HK-2 (cell line): ENCODE measurements around the gene ZCCHC12.
"Not testable (repeated sequence)": the region's sequence is repeated elsewhere in the genome, so short reads cannot be mapped to it uniquely, and the experiment has no call there.

Experiments used
- DNase-seq: peaks from one replicate; pipeline ENCODE4 v3.0.0-alpha.2; 2018; ENCODE audit not compliant: unreplicated experiment

Gene ZCCHC12

GRCh38 chrX:118823263-118824172 is at the start of gene ZCCHC12:
TSS of gene ZCCHC12 (plus strand) at chrX:118823824. CDS start at chrX:118825245, 1,421 bp downstream.
- DNase-seq, result peak; percentile 49

DNA sequence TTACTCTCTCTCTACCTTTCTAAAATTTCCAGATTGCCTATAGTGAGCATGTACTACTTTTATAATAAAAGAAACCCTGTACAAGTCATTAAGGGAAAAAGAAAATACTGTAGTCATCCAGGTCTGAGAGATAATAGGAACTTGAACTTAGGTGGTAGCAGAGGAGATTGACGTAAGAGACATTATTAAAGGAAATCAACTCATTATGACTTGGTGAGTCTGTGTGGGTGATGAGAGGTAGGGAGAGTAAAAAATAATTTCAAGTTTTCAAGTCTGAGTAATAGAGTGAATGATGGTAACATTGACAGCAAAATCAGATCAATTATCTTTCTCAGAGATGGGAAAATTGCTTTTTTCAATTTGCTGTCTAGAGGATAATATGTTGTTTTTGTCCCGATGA is 44.0 kb upstream of the ZCCHC12 start:
- no peak for DNase-seq

DNA sequence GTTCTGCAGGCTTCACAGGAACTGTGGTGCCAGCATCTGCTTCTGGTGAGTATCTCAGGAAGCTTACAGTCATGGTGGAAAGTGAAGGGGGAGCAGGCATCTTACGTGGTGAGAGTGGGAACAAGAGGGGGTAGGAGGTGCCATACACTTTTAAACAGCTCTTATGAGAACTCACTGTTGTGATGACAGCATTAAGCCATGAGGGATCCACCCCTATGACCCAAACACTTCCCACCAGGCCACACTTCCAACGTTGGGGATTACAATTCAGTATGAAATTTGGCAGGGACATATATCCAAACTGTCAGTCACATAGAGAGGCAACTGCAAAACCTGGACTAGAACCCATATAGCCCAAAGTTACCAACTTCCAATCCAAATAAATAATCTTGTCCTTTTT is 43.1 kb upstream of the ZCCHC12 start:
- no peak for DNase-seq

GRCh38 chrX:118780911-118781310 is 42.7 kb upstream of the ZCCHC12 start:
- no peak for DNase-seq

DNA sequence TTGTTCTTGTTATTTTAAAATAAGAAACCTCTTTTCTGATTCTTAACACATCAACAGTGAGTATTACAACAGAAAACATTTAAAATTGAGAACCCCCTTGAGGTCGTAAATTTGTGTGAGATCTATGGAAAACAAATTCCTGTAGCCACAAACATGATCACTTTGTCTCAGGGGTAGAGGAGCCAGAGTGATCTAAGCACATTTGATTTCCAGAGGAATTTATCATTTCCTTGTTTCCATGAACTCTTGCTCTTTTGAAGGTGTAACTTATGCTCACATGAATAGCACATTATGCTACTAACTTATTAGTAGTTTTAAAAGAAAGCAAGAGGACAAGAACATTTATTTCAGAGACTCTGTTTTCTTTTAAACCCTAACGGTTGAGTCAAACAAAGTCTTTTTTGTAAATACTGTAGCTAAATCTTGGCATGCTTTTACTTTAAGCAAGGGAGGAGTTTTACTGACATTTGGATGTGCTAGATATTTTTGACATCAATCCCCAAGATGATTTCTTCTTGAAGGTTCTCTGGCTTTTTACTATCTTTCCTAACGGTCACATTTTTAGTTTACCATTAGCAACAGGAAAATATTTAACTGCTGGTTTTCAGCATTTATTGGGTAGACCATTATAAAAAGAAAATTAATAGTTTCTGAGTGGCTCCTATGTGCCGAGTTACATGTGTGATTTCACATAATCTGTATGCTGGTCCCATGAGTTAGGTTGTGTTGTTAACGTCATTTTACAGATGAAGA is 27.9 kb upstream of the ZCCHC12 start:
- DNase-seq, result no peak

- DNase-seq, result no peak
Measured at GRCh38 chrX:118802857-118803256, 20.8 kb upstream of the ZCCHC12 start.

- DNase-seq, result peak; percentile 24
Measured at GRCh38 chrX:118807151-118808017, 16.2 kb upstream of the ZCCHC12 start.

GRCh38 chrX:118817257-118817656 is 6.4 kb upstream of the ZCCHC12 start:
- not testable (repeated sequence) for DNase-seq

- peak; percentile 3 for DNase-seq
Measured at GRCh38 chrX:118824173-118824730, 628 bp downstream of the ZCCHC12 start.

DNA sequence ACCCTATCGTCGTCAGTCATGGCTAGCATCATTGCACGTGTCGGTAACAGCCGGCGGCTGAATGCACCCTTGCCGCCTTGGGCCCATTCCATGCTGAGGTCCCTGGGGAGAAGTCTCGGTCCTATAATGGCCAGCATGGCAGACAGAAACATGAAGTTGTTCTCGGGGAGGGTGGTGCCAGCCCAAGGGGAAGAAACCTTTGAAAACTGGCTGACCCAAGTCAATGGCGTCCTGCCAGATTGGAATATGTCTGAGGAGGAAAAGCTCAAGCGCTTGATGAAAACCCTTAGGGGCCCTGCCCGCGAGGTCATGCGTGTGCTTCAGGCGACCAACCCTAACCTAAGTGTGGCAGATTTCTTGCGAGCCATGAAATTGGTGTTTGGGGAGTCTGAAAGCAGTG is 1.6 kb downstream of the ZCCHC12 start:
- no peak for DNase-seq

GRCh38 chrX:118839334-118839958 is 15.8 kb downstream of the ZCCHC12 start:
- DNase-seq, result peak; percentile 81

DNA sequence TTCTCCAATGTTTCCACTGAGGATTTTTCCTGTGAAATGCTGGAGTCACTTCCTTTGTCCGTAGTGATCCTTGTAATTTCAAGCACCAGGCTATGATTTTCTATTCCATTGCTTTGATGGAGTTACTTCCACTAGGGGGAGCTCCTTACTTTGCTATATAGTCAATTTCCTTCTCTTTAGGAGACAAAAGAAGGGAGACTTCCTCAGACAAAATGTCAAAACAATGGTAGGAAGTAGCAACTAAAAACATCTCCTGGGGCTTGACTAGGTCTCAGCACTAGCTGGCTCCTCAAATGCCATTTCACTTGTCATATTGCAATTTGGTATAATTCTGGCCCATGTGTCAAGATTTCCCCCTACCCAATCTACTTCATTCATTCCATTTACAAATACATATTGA is 24.1 kb downstream of the ZCCHC12 start:
- DNase-seq, result no peak

GRCh38 chrX:118853596-118853995 is 30.0 kb downstream of the ZCCHC12 start:
- no peak for DNase-seq

GRCh38 chrX:118855681-118856310 is 32.2 kb downstream of the ZCCHC12 start:
- no peak for DNase-seq

DNA sequence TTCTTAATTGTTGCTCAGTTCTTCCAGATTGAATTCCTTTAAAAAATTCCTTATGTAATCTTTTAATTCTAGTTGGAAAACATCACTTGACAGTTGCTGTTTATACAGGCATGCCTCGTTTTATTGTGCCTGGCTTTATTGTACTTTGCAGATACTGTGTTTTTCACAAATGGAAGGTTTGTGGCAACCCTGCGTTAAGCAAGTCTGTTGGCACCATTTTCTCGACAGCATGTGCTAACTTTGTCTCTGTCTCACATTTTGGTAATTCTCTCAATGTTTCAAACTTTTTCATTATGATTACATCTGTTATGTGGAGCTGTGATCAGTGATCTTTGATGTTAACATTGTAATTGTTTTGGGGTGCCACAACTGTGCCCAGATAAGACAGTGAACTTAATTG is 33.4 kb downstream of the ZCCHC12 start:
- DNase-seq, result no peak

GRCh38 chrX:118861338-118861737 is 37.7 kb downstream of the ZCCHC12 start:
- no peak for DNase-seq

GRCh38 chrX:118862091-118862490 is 38.5 kb downstream of the ZCCHC12 start:
- DNase-seq, result no peak

DNA sequence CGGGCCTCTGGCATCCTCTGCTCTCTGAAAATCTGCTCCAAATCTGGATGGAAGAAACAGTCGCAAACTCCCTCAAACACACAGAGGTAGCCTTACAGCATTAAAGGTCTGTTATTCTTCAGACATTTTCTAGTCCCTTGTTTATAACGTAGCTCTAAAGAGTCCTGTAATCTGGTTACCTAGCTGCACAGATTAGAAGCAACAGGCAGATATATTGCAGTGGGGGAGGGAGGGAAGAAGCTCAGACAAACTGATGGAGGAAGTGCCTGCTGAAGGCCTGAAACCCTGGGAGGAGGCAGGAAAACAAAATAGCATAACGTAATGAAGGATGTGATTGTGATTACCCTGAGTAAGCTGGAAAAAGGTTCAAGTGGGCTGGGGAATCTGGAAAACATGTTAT is 39.4 kb downstream of the ZCCHC12 start:
- no peak for DNase-seq

- no peak for DNase-seq
Measured at GRCh38 chrX:118864063-118864635, 40.5 kb downstream of the ZCCHC12 start.

DNA sequence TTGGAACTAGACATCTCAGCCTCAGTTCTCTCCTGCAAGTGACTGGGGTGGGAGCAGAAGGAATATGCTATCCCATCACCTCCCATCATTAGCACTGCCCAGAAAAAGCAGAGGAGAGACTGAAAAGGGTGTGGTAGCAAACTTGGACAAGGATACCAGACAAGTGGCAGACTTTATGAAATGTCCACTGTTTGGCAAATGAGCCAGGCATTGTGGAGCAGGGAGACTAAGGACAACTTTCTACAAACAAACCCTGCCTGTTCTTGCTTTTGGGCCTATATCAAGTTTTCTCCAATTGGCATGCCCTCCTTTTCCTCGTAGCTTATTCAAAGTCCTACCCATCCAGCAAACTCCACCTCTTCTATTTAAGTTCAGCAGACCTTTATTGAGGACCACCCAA is 41.6 kb downstream of the ZCCHC12 start:
- no peak for DNase-seq
